HepG2 (cell line): ENCODE results near the gene THAP3. TPM values are rescaled to one million over a fixed set of nuclear protein-coding genes. Genes with fewer than 3 reads are reported as not detected.

ENCODE experiments used
- ATAC-seq: fragments of 200-7000 bp; cut with Tn5 transposase; 3 replicates; pipeline ENCODE4 v1.9.1; 2020; ENCODE audit warnings: mild to moderate bottlenecking, moderate library complexity
- BruUV-seq: library from RNA; stranded (reverse); fragments of 400-500 nt; replicated peaks from 2 replicates; lab custom pipeline; 2021; lab: Mats Ljungman, UMichigan
- CTCF ChIA-PET: fragments of 300-600 bp; formaldehyde crosslinking; extraction: SDS; loops from one replicate; lab custom pipeline; 2021; ENCODE audit warnings: low total read pairs, inconsistent platforms, low intra/inter-chr PET ratio; lab: Yijun Ruan, JAX
- POLR2A ChIA-PET: fragments of 350-600 bp; sonication (Branson Sonifier 250); formaldehyde crosslinking; loops from one replicate; lab custom pipeline; 2020; ENCODE audit warnings: antibody characterized with exemption, inconsistent platforms; lab: Yijun Ruan, JAX
- DNase-seq: peaks from one replicate; pipeline ENCODE4 v3.0.0-alpha.2; 2015; ENCODE audit warnings: low spot score
- FAIRE-seq: peaks from 3 replicates; lab custom pipeline; 2011; peaks lifted over from hg19 to GRCh38; lab: Jason Lieb, UNC
- H2AFZ ChIP-seq: one replicate; pipeline ENCODE4 v1.6.1; 2011; ENCODE audit warnings: low read length, inconsistent platforms
- H3K27ac ChIP-seq: fragments of 300-600 bp; 3 replicates; pipeline ENCODE4 v1.8.0; 2011; ENCODE audit warnings: mixed run types, mild to moderate bottlenecking, mixed read lengths, low read length, inconsistent platforms; ENCODE audit not compliant: insufficient read depth; ENCODE audit errors: extremely low read length
- H3K27me3 ChIP-seq, 2 experiments: fragments of 200-600 bp in 1 of 2; 2 replicates in 1 of 2; 3 replicates in 1 of 2; pipeline versions ENCODE4 v1.6.0 to v1.8.0; 2011; ENCODE audit warnings: low read length in 2 of 2, mild to moderate bottlenecking in 2 of 2, moderate library complexity in 2 of 2, inconsistent platforms in 1 of 2; ENCODE audit not compliant: insufficient read depth in 2 of 2, control insufficient read depth in 1 of 2
- H3K36me3 ChIP-seq, 2 experiments: fragments of 200-600 bp in 1 of 2; replicated peaks in 1 of 2; 2 replicates in 1 of 2; 3 replicates in 1 of 2; pipeline versions ENCODE4 v1.5.1 to v1.8.0; 2011; ENCODE audit warnings: low read length in 2 of 2, inconsistent platforms in 1 of 2; ENCODE audit not compliant: insufficient read depth in 2 of 2, control insufficient read depth in 1 of 2
- H3K4me1 ChIP-seq: 2 replicates; pipeline ENCODE4 v1.5.1; 2012; ENCODE audit warnings: low read length, inconsistent platforms; ENCODE audit not compliant: insufficient read depth
- H3K4me2 ChIP-seq: 2 replicates; pipeline ENCODE4 v1.6.0; 2011; ENCODE audit warnings: low read depth, low read length, inconsistent platforms
- H3K4me3 ChIP-seq, 3 experiments: fragments of 200-600 bp in 1 of 3; sonication (generic), shearing (Covaris generic) in 1 of 3; replicated peaks in 1 of 3; 2 replicates each; pipeline ENCODE4 v1.5.1; 2011 to 2016; ENCODE audit warnings: low read length in 3 of 3, inconsistent platforms in 2 of 3, low read depth in 2 of 3, mild to moderate bottlenecking in 2 of 3, control low read depth in 1 of 3, mixed read lengths in 1 of 3; ENCODE audit not compliant: insufficient read depth in 1 of 3
- H3K79me2 ChIP-seq: one replicate; pipeline ENCODE4 v1.6.1; 2011; ENCODE audit warnings: low read length, inconsistent platforms; ENCODE audit not compliant: insufficient read depth
- H3K9ac ChIP-seq: 2 replicates; pipeline ENCODE4 v1.6.0; 2011; ENCODE audit warnings: mild to moderate bottlenecking, low read depth, low read length, inconsistent platforms; ENCODE audit not compliant: insufficient read depth
- H3K9me3 ChIP-seq: 2 replicates; pipeline ENCODE4 v1.5.1; 2012; ENCODE audit warnings: mild to moderate bottlenecking, low read length
- H4K20me1 ChIP-seq: 2 replicates; pipeline ENCODE4 v1.6.0; 2011; ENCODE audit warnings: inconsistent platforms, mild to moderate bottlenecking, low read length, moderate library complexity; ENCODE audit not compliant: insufficient read depth
- NCOA2 ChIP-seq: sonication (generic); formaldehyde crosslinking; IDR thresholded peaks from 2 replicates; pipeline ENCODE4 v1.8.0; 2022; ENCODE audit warnings: inconsistent platforms
- NFE2L1 ChIP-seq: sonication (generic); formaldehyde crosslinking; IDR thresholded peaks from 2 replicates; pipeline ENCODE4 v1.4.0; 2020; ENCODE audit warnings: missing genetic modification reagents, mild to moderate bottlenecking, borderline replicate concordance
- PAX8 ChIP-seq: sonication (generic); formaldehyde crosslinking; IDR thresholded peaks from 2 replicates; pipeline ENCODE4 v1.8.0; 2022; ENCODE audit warnings: mild to moderate bottlenecking, missing genetic modification reagents, borderline replicate concordance
- ZBTB7A ChIP-seq: sonication (generic); formaldehyde crosslinking; IDR thresholded peaks from 2 replicates; pipeline ENCODE4 v1.8.0; 2022; ENCODE audit warnings: mild to moderate bottlenecking, missing genetic modification reagents
- ZKSCAN8 ChIP-seq: IDR thresholded peaks from 2 replicates; pipeline ENCODE4 v1.6.1; 2016; ENCODE audit warnings: borderline replicate concordance, missing genetic modification reagents, missing compliant biosample characterization
- ZNF24 ChIP-seq: fragments of 450-650 bp; IDR thresholded peaks from 2 replicates; pipeline ENCODE4 v1.6.1; 2017; ENCODE audit warnings: antibody characterized with exemption, mild to moderate bottlenecking
- ZNF451 ChIP-seq: sonication (generic); formaldehyde crosslinking; IDR thresholded peaks from 2 replicates; pipeline ENCODE4 v1.5.0; 2020; ENCODE audit warnings: mild to moderate bottlenecking, missing genetic modification reagents
- ZNF558 ChIP-seq: sonication (generic); formaldehyde crosslinking; IDR thresholded peaks from 2 replicates; pipeline ENCODE4 v1.9.0; 2022; ENCODE audit warnings: mild to moderate bottlenecking, missing genetic modification reagents, borderline replicate concordance
- WGBS: methylation state at CpG from one replicate; pipeline ENCODE4 v1.1.6; 2017; ENCODE audit warnings: low lambda C conversion rate; 5-methylcytosine and 5-hydroxymethylcytosine counted together
- in situ Hi-C: cut with HindIII; loops from 2 replicates; pipeline ENCODE4 v1.10.0; 2017; ENCODE audit warnings: low pct_unique_long_range_greater_than_20kb; ENCODE audit not compliant: extremely low pct_ligation_motif_present
- intact Hi-C: fragments of 100-400 bp; cut with micrococcal nuclease; formaldehyde crosslinking; loops from one replicate; pipeline ENCODE4 v1.10.0; 2022; ENCODE audit not compliant: unreplicated experiment
- polyA plus RNA-seq, 8 experiments: library from polyadenylated mRNA; depleted of rRNA in 3 of 8; stranded (reverse) in 7 of 8; unstranded in 1 of 8; fragments of >200 nt; fragmentation: Illumina TruSeq in 4 of 8; extraction: Trizol in 4 of 8; gene quantifications; 2 replicates each; pipeline versions ENCODE4 v1.2.1 to v1.2.3, GENCODE V29; 2011 to 2016; ENCODE audit warnings: low read depth in 4 of 8, missing spikeins in 1 of 8, mixed read lengths in 1 of 8; ENCODE audit not compliant: insufficient read depth in 1 of 8
- total RNA-seq, 5 experiments: library from RNA; depleted of rRNA; stranded (reverse); fragments of >200 nt; fragmentation: Illumina TruSeq; extraction: Trizol; gene quantifications; 2 replicates each; pipeline ENCODE4 v1.2.3, GENCODE V29; 2016; ENCODE audit warnings: low read depth in 1 of 5
- TF ChIP-seq, protein P1 (sequence below), 2 experiments: fragments of 450-650 bp in 1 of 2; sonication (generic) in 1 of 2; formaldehyde crosslinking; IDR thresholded peaks; 2 replicates each; pipeline versions ENCODE4 v1.5.0 to v1.8.0; 2020 to 2022; ENCODE audit warnings: mild to moderate bottlenecking in 1 of 2, missing genetic modification reagents in 1 of 2
- TF ChIP-seq, protein P2 (sequence below): sonication (generic); formaldehyde crosslinking; IDR thresholded peaks from 2 replicates; pipeline ENCODE4 v1.4.0; 2020; ENCODE audit warnings: mild to moderate bottlenecking, missing genetic modification reagents

THAP3 gene
- total and polyA plus RNA-seq, 2 of the 13 experiments (the other 11 are each of a cell fraction or from before 2014, with no cell fraction given): 10.3 to 14.9 TPM

DNA sequence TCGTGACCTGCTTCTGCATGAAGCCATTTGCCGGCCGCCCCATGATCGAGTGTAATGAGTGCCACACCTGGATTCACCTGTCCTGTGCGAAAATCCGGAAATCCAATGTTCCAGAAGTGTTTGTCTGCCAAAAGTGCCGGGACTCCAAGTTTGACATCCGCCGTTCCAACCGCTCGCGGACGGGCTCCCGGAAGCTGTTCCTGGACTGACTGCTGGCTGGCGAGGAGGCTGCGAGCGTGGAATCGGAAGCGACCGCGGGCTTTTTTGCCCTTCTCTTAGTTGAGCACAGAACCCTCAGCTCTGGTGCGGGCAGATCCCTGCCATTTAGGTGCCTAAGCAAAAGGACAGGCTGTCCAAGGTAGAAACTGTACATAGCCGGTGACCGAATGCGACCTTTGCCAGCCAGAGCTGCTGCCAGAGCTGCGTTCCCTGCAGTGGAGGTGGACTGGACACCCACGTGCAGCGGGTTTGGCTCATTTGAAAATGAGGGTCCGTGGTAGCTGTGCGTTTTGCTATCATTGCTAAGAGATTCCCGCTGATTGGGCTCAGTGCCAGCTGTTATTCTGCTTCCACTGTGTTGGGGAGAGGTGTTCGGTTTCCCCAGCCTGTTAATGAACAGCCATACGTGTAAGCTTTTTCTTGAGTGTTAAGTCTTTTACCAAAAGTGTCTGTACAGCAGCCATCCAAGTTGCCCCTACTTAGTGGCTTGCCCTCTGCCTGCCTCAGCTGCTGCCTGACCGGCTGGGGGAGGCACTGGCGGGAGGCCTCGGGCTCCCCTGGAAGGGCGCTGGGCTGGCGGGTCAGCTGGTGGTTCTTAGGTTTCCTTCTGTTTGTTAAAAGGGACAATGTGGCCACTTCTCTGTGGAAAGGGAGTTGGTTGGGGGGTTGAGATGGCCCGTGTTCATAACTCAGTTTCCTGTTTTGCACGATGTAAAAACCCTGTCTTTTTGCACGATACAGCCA is 3.0 kb upstream of the THAP3 start (continued):
- TF ChIP-seq, protein P1, sequence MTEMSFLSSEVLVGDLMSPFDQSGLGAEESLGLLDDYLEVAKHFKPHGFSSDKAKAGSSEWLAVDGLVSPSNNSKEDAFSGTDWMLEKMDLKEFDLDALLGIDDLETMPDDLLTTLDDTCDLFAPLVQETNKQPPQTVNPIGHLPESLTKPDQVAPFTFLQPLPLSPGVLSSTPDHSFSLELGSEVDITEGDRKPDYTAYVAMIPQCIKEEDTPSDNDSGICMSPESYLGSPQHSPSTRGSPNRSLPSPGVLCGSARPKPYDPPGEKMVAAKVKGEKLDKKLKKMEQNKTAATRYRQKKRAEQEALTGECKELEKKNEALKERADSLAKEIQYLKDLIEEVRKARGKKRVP (CRISPR knock-in tag; IDR thresholded peaks at IDR 0.05): no peak
- TF ChIP-seq ZKSCAN8 (no peak), ZBTB7A (CRISPR knock-in tag) (no peak), ZNF451 (CRISPR knock-in tag) (no peak)

DNA sequence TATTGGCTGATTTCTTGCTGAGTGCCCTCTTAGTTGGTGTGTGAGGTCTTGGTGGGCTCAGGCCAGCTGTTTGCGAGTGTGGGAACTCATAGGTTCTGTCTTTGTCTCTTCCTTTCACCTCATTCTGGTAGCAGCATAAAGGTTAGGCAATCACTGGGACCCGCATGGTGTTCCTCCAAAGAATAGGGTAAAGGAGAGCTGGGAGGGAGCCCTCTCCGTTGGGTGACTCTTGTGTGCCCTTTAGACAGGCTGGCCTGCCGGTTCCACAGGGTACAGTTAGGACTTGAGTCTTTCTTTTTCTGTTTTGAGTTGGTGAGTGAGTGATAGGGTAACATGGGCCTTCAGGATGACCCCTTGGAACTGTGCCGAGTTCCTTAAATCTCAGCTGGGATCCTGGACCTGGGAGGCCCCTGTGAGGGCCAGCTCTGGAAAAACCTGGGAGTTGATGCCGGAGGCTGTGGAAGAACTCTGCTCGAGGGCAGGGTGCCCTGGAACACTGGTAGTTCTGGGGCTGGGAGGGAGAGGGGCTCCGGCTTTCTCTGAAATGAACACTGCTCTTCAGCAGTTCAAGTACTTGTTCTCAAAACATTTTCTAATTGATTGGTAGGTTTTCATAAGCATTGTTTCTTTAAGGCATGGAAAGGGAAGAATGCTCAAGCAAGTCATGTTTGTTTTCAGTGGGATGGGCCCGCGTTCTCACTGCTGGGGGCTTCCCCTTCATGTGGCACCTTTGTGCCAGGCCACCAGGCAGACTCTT is 2.1 kb upstream of the THAP3 start:
- ATAC-seq (no peak), FAIRE-seq (no peak)
- POLR2A ChIA-PET: interaction anchor here (1.6 to 3.1 kb wide), 2 partner anchors 18 to 162 kb away, joined by 3 to 19 read pairs; partner anchors contain the start of gene KLHL21
- TF ChIP-seq ZNF558 (CRISPR knock-in tag): no peak
- TF ChIP-seq, protein P2, sequence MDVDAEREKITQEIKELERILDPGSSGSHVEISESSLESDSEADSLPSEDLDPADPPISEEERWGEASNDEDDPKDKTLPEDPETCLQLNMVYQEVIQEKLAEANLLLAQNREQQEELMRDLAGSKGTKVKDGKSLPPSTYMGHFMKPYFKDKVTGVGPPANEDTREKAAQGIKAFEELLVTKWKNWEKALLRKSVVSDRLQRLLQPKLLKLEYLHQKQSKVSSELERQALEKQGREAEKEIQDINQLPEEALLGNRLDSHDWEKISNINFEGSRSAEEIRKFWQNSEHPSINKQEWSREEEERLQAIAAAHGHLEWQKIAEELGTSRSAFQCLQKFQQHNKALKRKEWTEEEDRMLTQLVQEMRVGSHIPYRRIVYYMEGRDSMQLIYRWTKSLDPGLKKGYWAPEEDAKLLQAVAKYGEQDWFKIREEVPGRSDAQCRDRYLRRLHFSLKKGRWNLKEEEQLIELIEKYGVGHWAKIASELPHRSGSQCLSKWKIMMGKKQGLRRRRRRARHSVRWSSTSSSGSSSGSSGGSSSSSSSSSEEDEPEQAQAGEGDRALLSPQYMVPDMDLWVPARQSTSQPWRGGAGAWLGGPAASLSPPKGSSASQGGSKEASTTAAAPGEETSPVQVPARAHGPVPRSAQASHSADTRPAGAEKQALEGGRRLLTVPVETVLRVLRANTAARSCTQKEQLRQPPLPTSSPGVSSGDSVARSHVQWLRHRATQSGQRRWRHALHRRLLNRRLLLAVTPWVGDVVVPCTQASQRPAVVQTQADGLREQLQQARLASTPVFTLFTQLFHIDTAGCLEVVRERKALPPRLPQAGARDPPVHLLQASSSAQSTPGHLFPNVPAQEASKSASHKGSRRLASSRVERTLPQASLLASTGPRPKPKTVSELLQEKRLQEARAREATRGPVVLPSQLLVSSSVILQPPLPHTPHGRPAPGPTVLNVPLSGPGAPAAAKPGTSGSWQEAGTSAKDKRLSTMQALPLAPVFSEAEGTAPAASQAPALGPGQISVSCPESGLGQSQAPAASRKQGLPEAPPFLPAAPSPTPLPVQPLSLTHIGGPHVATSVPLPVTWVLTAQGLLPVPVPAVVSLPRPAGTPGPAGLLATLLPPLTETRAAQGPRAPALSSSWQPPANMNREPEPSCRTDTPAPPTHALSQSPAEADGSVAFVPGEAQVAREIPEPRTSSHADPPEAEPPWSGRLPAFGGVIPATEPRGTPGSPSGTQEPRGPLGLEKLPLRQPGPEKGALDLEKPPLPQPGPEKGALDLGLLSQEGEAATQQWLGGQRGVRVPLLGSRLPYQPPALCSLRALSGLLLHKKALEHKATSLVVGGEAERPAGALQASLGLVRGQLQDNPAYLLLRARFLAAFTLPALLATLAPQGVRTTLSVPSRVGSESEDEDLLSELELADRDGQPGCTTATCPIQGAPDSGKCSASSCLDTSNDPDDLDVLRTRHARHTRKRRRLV: no peak
- TF ChIP-seq PAX8 (CRISPR knock-in tag): no peak
- TF ChIP-seq NCOA2 (CRISPR knock-in tag): no peak
- TF ChIP-seq ZNF24: no peak
- TF ChIP-seq NFE2L1 (CRISPR knock-in tag): no peak

More for the DNA sequence above, 2.1 kb upstream of the THAP3 start:
- intact Hi-C loops: no loop called here
- Histone ChIP-seq H3K36me3 (peaks cover 20 to 65% of the 10 kb centered on the region in 2 experiments; a peak in 4 of 5 replicates), H3K4me2 (no peak overlapping the region), H3K9me3 (no peaks in the 10 kb centered on the region), H3K4me3 (no peak overlapping the region), H3K4me1 (peaks cover 31% of the 10 kb centered on the region), H3K9ac (no peak overlapping the region), H4K20me1 (no peaks in the 10 kb centered on the region; the same call in 1 of the 2 replicates), H2AFZ (no peak overlapping the region), H3K27ac (no peak overlapping the region), H3K27me3 (no peaks in the 10 kb centered on the region; a peak in 1 of 5 replicates), H3K79me2 (peaks cover 33% of the 10 kb centered on the region)
- DNase-seq: no peak
- CTCF ChIA-PET: no interaction called here
- in situ Hi-C loops: no loop called here
- BruUV-seq: TSS peak; percentile 7
- WGBS: 95% methylated on average over 8 of the region's 10 CpGs
